Astrocyte of the cerebellum (primary cell): ENCODE measurements around the gene TP53.
"Not testable (repeated sequence)": the region's sequence is repeated elsewhere in the genome, so short reads cannot be mapped to it uniquely, and the experiment has no call there.

Source experiments
- DNase-seq: peaks from one replicate; pipeline ENCODE4 v3.0.0-alpha.2; 2011; ENCODE audit warnings: low read depth
- H3K4me3 ChIP-seq: 2 replicates; pipeline ENCODE4 v1.5.1; 2011; ENCODE audit warnings: mild to moderate bottlenecking, low read depth, low read length, moderate library complexity
- in situ Hi-C: cut with HindIII; loops from 2 replicates; pipeline ENCODE4 v1.10.0; 2017; ENCODE audit warnings: low sequenced_read_pairs
- TF ChIP-seq, protein P1 (sequence below): IDR thresholded peaks from 2 replicates; pipeline ENCODE4 v1.5.1; 2012; ENCODE audit warnings: low read length, low read depth, moderate library complexity, mild to moderate bottlenecking; ENCODE audit errors: missing control alignments

TP53 gene

DNA sequence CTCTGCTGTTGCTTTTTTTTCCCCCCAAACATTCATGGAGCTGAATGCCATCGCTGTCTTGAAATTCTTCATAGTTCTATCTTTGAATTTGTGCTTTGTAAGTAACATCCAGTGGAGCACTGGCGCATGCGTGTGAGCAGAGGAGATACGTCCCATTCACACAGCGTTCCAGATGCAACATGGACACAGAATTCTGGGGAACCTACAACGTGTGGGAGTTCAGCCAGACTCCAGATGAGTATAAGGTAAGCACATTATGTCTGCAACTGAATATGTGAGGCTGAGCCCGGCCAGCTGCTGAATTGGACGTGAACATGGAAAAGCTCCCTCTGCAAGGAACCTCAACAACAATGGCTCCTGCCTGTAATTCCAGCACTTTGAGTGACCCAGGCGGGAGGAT is 40.8 kb downstream of the TP53 start:
- TF ChIP-seq, protein P1, sequence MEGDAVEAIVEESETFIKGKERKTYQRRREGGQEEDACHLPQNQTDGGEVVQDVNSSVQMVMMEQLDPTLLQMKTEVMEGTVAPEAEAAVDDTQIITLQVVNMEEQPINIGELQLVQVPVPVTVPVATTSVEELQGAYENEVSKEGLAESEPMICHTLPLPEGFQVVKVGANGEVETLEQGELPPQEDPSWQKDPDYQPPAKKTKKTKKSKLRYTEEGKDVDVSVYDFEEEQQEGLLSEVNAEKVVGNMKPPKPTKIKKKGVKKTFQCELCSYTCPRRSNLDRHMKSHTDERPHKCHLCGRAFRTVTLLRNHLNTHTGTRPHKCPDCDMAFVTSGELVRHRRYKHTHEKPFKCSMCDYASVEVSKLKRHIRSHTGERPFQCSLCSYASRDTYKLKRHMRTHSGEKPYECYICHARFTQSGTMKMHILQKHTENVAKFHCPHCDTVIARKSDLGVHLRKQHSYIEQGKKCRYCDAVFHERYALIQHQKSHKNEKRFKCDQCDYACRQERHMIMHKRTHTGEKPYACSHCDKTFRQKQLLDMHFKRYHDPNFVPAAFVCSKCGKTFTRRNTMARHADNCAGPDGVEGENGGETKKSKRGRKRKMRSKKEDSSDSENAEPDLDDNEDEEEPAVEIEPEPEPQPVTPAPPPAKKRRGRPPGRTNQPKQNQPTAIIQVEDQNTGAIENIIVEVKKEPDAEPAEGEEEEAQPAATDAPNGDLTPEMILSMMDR = no peak
- no peak for DNase-seq
- H3K4me3 ChIP-seq = no peak overlapping the region
- in situ Hi-C loops = no loop called here

DNA sequence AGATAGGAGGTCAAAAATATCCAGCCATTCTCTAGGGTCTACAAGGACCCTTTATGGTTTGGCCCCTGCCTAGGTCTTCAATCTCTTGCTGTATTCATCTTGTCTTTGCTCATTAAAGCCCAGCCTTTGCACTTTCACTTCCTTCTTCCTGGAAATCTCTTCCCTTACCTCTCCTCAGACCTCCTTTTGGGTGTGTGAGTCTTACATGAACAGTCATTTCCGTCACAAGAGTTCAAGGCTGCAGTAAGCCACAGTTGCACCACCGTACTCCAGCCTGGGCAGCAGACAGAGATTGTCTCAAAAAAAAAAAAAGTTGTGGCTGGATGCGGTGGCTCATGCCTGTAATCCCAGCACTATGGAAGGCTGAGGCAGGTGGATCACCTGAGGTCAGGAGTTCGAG is 42.5 kb downstream of the TP53 start:
- DNase-seq = no peak
- in situ Hi-C loops = no loop called here
- TF ChIP-seq, protein P1 = no peak
- no peak overlapping the region for H3K4me3 ChIP-seq

DNA sequence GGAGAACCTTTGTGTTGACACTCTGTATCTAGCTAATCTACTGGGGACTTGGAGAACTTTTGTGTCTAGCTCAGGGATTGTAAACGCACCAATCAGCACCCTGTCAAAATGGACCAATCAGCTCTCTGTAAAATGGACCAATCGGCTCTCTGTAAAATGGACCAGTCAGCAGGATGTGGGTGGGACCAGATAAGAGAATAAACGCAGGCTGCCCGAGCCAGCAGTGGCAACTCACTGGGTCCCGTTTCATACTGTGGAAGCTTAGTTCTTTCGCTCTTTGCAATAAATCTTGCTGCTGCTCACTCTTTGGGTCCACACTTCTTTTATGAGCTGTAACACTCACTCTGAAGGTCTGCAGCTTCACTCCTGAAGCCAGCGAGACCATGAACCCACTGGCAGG is 45.7 kb downstream of the TP53 start:
- H3K4me3 ChIP-seq, DNase-seq, in situ Hi-C loops: not testable (repeated sequence)

DNA sequence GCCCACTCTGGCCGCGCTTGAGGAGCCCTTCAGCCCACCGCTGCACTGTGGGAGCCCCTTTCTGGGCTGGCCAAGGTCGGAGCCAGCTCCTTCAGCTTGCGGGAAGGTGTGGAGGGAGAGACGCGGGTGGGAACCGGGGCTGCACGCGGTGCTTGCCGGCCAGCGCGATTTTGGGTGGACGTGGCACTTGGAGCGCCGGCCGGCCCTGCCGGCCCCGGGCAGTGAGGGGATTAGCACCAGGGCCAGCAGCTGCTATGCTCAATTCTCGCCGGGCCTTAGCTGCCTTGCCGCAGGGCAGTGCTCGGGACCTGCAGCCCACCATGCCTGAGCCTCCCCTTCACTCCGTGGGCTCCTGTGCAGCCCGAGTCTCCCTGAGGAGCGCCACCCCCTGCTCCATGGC is 46.5 kb downstream of the TP53 start:
- H3K4me3 ChIP-seq = no peak overlapping the region
- no peak for DNase-seq
- in situ Hi-C loops = no loop called here
- TF ChIP-seq, protein P1 = no peak

DNA sequence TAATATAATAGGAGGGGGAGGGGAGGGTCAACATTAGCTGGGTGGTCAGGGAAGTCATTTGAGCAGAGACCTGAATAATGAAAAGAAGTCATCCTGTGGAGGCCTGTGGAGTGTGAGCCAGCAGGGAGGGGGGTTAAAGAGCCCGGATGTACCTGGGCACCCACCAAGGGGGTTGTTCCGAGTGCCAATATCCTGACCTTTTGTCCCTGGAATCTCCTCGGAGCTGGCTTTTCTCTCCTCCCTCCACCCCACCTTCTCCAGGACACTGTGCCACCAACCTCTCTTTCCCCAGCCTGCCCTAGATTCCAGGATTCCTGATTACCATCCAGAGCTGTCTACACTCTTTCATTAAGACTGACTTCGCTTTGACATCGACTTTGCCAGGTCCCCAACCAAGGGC is 51.1 kb downstream of the TP53 start:
- DNase-seq = no peak
- in situ Hi-C loops = no loop called here
- TF ChIP-seq, protein P1 = no peak
- no peak overlapping the region for H3K4me3 ChIP-seq

DNA sequence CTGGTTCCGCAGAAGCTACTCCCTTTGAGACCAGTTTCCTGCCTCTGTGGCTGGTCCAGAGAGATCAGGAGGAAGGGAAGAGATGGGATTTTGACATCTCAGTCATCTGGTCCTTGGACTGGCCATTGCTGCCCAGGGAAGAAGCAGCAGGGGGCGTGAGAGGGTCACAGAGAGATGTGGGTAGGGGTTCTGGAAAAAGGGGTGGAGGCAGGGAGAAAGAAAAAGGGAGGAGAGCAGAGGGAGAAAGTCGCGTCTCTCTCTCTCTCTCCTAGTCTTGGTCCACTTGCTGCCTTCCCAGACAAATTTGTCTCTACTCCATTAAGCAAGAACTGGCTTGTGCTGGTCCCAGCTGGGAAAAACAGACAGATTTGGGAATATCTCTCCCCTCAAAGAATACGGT is 52.9 kb downstream of the TP53 start:
- H3K4me3 ChIP-seq = no peak overlapping the region
- in situ Hi-C loops = no loop called here
- TF ChIP-seq, protein P1 = peak; percentile 63
- no peak for DNase-seq

DNA sequence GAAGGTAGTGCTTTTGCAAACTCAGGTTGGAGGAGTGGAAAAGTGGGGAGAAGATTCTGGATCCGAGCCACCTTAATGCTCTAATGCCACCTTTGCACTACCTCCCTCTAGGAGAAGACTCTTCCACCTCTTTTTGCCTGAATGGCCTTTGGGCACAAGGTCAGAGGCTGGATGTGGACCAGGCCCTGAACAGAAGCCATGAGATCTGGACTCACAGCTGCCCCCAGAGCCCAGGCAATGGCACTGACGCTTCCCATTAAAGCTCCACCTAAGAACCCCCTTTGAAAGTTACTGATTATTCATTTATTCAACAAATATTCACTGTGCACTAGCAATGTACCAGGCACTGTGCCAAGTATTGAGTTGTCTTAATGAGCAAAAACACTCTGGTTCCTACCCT is 54.2 kb downstream of the TP53 start:
- no peak for DNase-seq
- in situ Hi-C loops = no loop called here

More for the DNA sequence above, 54.2 kb downstream of the TP53 start:
- H3K4me3 ChIP-seq = no peak overlapping the region
- TF ChIP-seq, protein P1 = no peak
